H1 (cell line): ENCODE measurements around the gene MYBPH. TPM values are rescaled to one million over a fixed set of nuclear protein-coding genes. Genes with fewer than 3 reads are reported as not detected.

ENCODE experiments used
- CTCF ChIA-PET: fragments of 300-600 bp; sonication (Branson Sonifier 250); formaldehyde crosslinking; loops from one replicate; lab custom pipeline; 2021; ENCODE audit not compliant: partially characterized antibody; lab: Charles Lee
- POLR2A ChIA-PET: fragments of 300-600 bp; sonication (Branson Sonifier 250); formaldehyde crosslinking; loops from one replicate; lab custom pipeline; 2021; ENCODE audit warnings: inconsistent platforms; ENCODE audit not compliant: partially characterized antibody; lab: Charles Lee
- DNase-seq, 2 experiments: peaks; one replicate each; pipeline versions ENCODE4 v3.0.0 to v3.0.0-alpha.2; 2010 to 2022; ENCODE audit warnings: low spot score in 2 of 2, low read depth in 1 of 2, mixed read lengths in 1 of 2
- FAIRE-seq: peaks from 2 replicates; lab custom pipeline; 2011; peaks lifted over from hg19 to GRCh38; lab: Jason Lieb, UNC
- H2AFZ ChIP-seq: 2 replicates; pipeline ENCODE4 v1.8.1; 2012; ENCODE audit warnings: low read length, inconsistent platforms
- H2AK5ac ChIP-seq: 2 replicates; pipeline ENCODE4 v1.6.1; 2013; ENCODE audit warnings: low read depth, low read length
- H2BK120ac ChIP-seq: replicated peaks from 2 replicates; pipeline ENCODE3; 2013; ENCODE audit warnings: low read depth, low read length, inconsistent platforms
- H2BK12ac ChIP-seq: 2 replicates; pipeline ENCODE4 v1.6.1; 2013; ENCODE audit warnings: low read depth, low read length
- H2BK15ac ChIP-seq: 2 replicates; pipeline ENCODE4 v1.6.1; 2013; ENCODE audit warnings: low read length
- H2BK20ac ChIP-seq: 2 replicates; pipeline ENCODE4 v1.6.1; 2013; ENCODE audit warnings: low read length
- H2BK5ac ChIP-seq: 2 replicates; pipeline ENCODE4 v1.6.1; 2013; ENCODE audit warnings: low read depth, low read length
- H3K14ac ChIP-seq: 2 replicates; pipeline ENCODE4 v1.6.1; 2013; ENCODE audit warnings: inconsistent platforms; ENCODE audit not compliant: insufficient read length
- H3K18ac ChIP-seq: 2 replicates; pipeline ENCODE4 v1.6.1; 2013; ENCODE audit warnings: low read length; ENCODE audit errors: extremely low read depth
- H3K23ac ChIP-seq: 2 replicates; pipeline ENCODE4 v1.6.1; 2013; ENCODE audit warnings: inconsistent platforms; ENCODE audit not compliant: insufficient read length
- H3K23me2 ChIP-seq: 2 replicates; pipeline ENCODE4 v1.6.1; 2013; ENCODE audit warnings: low read depth, low read length
- H3K27ac ChIP-seq: 2 replicates; pipeline ENCODE4 v1.6.1; 2011; ENCODE audit warnings: low read depth, low read length, inconsistent platforms
- H3K27me3 ChIP-seq, 4 experiments: replicated peaks in 1 of 4; 1 replicate in 1 of 4; 2 replicates in 3 of 4; pipeline versions ENCODE4 v1.6.1 to v1.8.1; 2011 to 2013; ENCODE audit warnings: low read length in 3 of 4, mild to moderate bottlenecking in 3 of 4, inconsistent platforms in 2 of 4, mixed read lengths in 2 of 4, moderate library complexity in 1 of 4; ENCODE audit not compliant: control insufficient read depth in 3 of 4, insufficient read depth in 3 of 4; ENCODE audit errors: extremely low read depth in 1 of 4
- H3K36me3 ChIP-seq, 4 experiments: 2 replicates each; pipeline versions ENCODE4 v1.6.1 to v1.8.1; 2011 to 2013; ENCODE audit warnings: mild to moderate bottlenecking in 4 of 4, low read length in 3 of 4, moderate library complexity in 2 of 4, control low read depth in 1 of 4, inconsistent platforms in 1 of 4; ENCODE audit not compliant: insufficient read depth in 4 of 4, control insufficient read depth in 2 of 4
- H3K4ac ChIP-seq: replicated peaks from 2 replicates; pipeline ENCODE3; 2013; ENCODE audit warnings: low read length, low read depth, mixed read lengths, inconsistent platforms; ENCODE audit not compliant: insufficient read length
- H3K4me1 ChIP-seq, 4 experiments: replicated peaks in 1 of 4; 1 replicate in 1 of 4; 2 replicates in 3 of 4; pipeline versions ENCODE4 v1.6.1 to v1.8.1; 2011 to 2013; ENCODE audit warnings: low read length in 3 of 4, inconsistent platforms in 2 of 4, mixed read lengths in 1 of 4; ENCODE audit not compliant: insufficient read depth in 4 of 4, control insufficient read depth in 3 of 4
- H3K4me2 ChIP-seq, 2 experiments: 2 replicates each; pipeline versions ENCODE4 v1.6.1 to v1.8.1; 2011 to 2013; ENCODE audit warnings: low read depth in 2 of 2, low read length in 2 of 2, control low read depth in 1 of 2, inconsistent platforms in 1 of 2, mild to moderate bottlenecking in 1 of 2; ENCODE audit not compliant: insufficient read depth in 1 of 2
- H3K4me3 ChIP-seq, 4 experiments: fragments of 200-600, 300-600 bp in 1 of 4; sonication (generic), shearing (Covaris generic), sonication (Bioruptor Twin) in 1 of 4; 2 replicates each; pipeline versions ENCODE4 v1.5.1 to v1.8.1; 2011 to 2016; ENCODE audit warnings: low read length in 4 of 4, low read depth in 3 of 4, control low read depth in 2 of 4, inconsistent platforms in 2 of 4, mild to moderate bottlenecking in 2 of 4, mixed read lengths in 1 of 4, moderate library complexity in 1 of 4; ENCODE audit not compliant: insufficient read depth in 2 of 4; ENCODE audit errors: extremely low read depth in 1 of 4
- H3K56ac ChIP-seq: replicated peaks from 2 replicates; pipeline ENCODE3; 2013; ENCODE audit warnings: low read depth, mild to moderate bottlenecking, mixed read lengths, low read length, inconsistent platforms; ENCODE audit not compliant: insufficient read length
- H3K79me1 ChIP-seq: 2 replicates; pipeline ENCODE4 v1.6.1; 2013; ENCODE audit warnings: low read depth, low read length, control low read depth
- H3K79me2 ChIP-seq, 2 experiments: 2 replicates each; pipeline versions ENCODE4 v1.6.1 to v1.8.1; 2012 to 2013; ENCODE audit warnings: low read length in 2 of 2, mild to moderate bottlenecking in 2 of 2, inconsistent platforms in 1 of 2; ENCODE audit not compliant: insufficient read depth in 2 of 2, control insufficient read depth in 1 of 2
- H3K9ac ChIP-seq, 4 experiments: replicated peaks in 1 of 4; 1 replicate in 1 of 4; 2 replicates in 3 of 4; pipeline versions ENCODE4 v1.6.1 to v1.8.1; 2011 to 2013; ENCODE audit warnings: low read depth in 3 of 4, low read length in 3 of 4, control low read depth in 2 of 4, mild to moderate bottlenecking in 2 of 4, moderate library complexity in 2 of 4, inconsistent platforms in 1 of 4; ENCODE audit errors: extremely low read depth in 1 of 4
- H3K9me3 ChIP-seq, 2 experiments: 2 replicates each; pipeline versions ENCODE4 v1.6.1 to v1.8.1; 2012 to 2013; ENCODE audit warnings: mild to moderate bottlenecking in 2 of 2, moderate library complexity in 2 of 2, control low read depth in 1 of 2, inconsistent platforms in 1 of 2, low read depth in 1 of 2, low read length in 1 of 2, mixed read lengths in 1 of 2; ENCODE audit not compliant: insufficient read depth in 2 of 2
- H4K20me1 ChIP-seq, 2 experiments: replicated peaks in 1 of 2; 2 replicates each; pipeline versions ENCODE3 to v1.8.1; 2011 to 2013; ENCODE audit warnings: inconsistent platforms in 2 of 2, low read length in 2 of 2, mild to moderate bottlenecking in 1 of 2; ENCODE audit not compliant: insufficient read depth in 2 of 2, control insufficient read depth in 1 of 2
- H4K5ac ChIP-seq: 2 replicates; pipeline ENCODE4 v1.6.1; 2013; ENCODE audit warnings: low read length, low read depth, mixed read lengths, inconsistent platforms; ENCODE audit not compliant: insufficient read length
- H4K8ac ChIP-seq: 2 replicates; pipeline ENCODE4 v1.8.0; 2013; ENCODE audit warnings: mild to moderate bottlenecking, moderate library complexity, low read length, inconsistent platforms; ENCODE audit not compliant: insufficient read depth; ENCODE audit errors: extremely low read depth
- H4K91ac ChIP-seq: replicated peaks from 2 replicates; pipeline ENCODE3; 2013; ENCODE audit warnings: low read length, mixed read lengths, inconsistent platforms; ENCODE audit not compliant: insufficient read length
- BACH1 ChIP-seq: IDR thresholded peaks from 2 replicates; pipeline ENCODE4 v1.6.1; 2012; ENCODE audit warnings: low read length, improper control_type of control experiment
- JUND ChIP-seq: IDR thresholded peaks from 2 replicates; pipeline ENCODE4 v1.6.1; 2011; ENCODE audit warnings: mild to moderate bottlenecking, improper control_type of control experiment, low read length
- NRF1 ChIP-seq: IDR thresholded peaks from 2 replicates; pipeline ENCODE4 v1.6.1; 2011; ENCODE audit warnings: mild to moderate bottlenecking, low read depth, low read length, improper control_type of control experiment
- POLR2A ChIP-seq, 2 experiments: IDR thresholded peaks; 1 replicate in 1 of 2; 2 replicates in 1 of 2; pipeline ENCODE4 v1.6.1; 2011; ENCODE audit warnings: low read depth in 2 of 2, low read length in 2 of 2, mild to moderate bottlenecking in 2 of 2; ENCODE audit errors: control extremely low read depth in 1 of 2
- POLR2AphosphoS5 ChIP-seq: IDR thresholded peaks from 2 replicates; pipeline ENCODE4 v1.6.1; 2011; ENCODE audit warnings: low read depth, low read length
- RBBP5 ChIP-seq: IDR thresholded peaks from 2 replicates; pipeline ENCODE4 v1.7.1; 2012; ENCODE audit warnings: low read depth, mild to moderate bottlenecking, inconsistent platforms, low read length, moderate library complexity, borderline replicate concordance
- RFX5 ChIP-seq: IDR thresholded peaks from 2 replicates; pipeline ENCODE4 v1.6.1; 2011; ENCODE audit warnings: low read depth, low read length, improper control_type of control experiment, borderline replicate concordance
- SP2 ChIP-seq: IDR thresholded peaks from 2 replicates; pipeline ENCODE4 v1.6.1; 2012; ENCODE audit warnings: mild to moderate bottlenecking, low read length, inconsistent platforms
- SRF ChIP-seq: IDR thresholded peaks from 2 replicates; pipeline ENCODE4 v1.6.1; 2011; ENCODE audit warnings: mild to moderate bottlenecking, low read depth, low read length, moderate library complexity
- SUZ12 ChIP-seq: fragments of 200-600 bp; sonication (generic); IDR thresholded peaks from 2 replicates; pipeline ENCODE4 v1.6.1; 2012; ENCODE audit warnings: mild to moderate bottlenecking, inconsistent platforms, low read length, moderate library complexity, mixed read lengths
- WGBS, 2 experiments: shearing (Covaris generic) in 1 of 2; methylation state at CpG; one replicate each; pipeline versions ENCODE4 v1.1.6 to v1.1.7; 2013 to 2015; ENCODE audit warnings: low lambda C conversion rate in 2 of 2, mixed read lengths in 2 of 2, inconsistent platforms in 1 of 2, low coverage in 1 of 2, missing lambda C conversion rate in 1 of 2; ENCODE audit not compliant: insufficient replicate concordance in 2 of 2, insufficient coverage in 1 of 2, insufficient read length in 1 of 2; ENCODE audit errors: extremely low coverage in 1 of 2, missing lambda C conversion rate in 1 of 2; 5-methylcytosine and 5-hydroxymethylcytosine counted together
- polyA plus RNA-seq, 7 experiments: library from polyadenylated mRNA; depleted of rRNA in 3 of 7; stranded (reverse) in 5 of 7; unstranded in 2 of 7; fragments of >200 nt in 5 of 7; fragments of 200-250 nt in 2 of 7; gene quantifications; 1 replicate in 5 of 7; 2 replicates in 1 of 7; 4 replicates in 1 of 7; pipeline versions ENCODE4 v1.2.1 to v1.2.3, GENCODE V29; 2011 to 2013; ENCODE audit warnings: missing spikeins in 2 of 7, mixed read lengths in 2 of 7
- total RNA-seq: library from RNA; stranded (reverse); fragmentation: NEBNext Ultra II Directional; extraction: Animal tissue kit (Norgen Biotek cat#: 25700); gene quantifications from 2 replicates; pipeline ENCODE4 v1.2.1, GENCODE V29; 2021
- TF ChIP-seq, protein P1 (sequence below): IDR thresholded peaks from 2 replicates; pipeline ENCODE4 v1.6.1; 2011; ENCODE audit warnings: low read depth, mild to moderate bottlenecking, low read length; ENCODE audit not compliant: insufficient read depth

MYBPH gene
- total and polyA plus RNA-seq, 2 of the 8 experiments (the other 6 are each of a cell fraction or from before 2014, with no cell fraction given), result not detected

- no peak overlapping the region for H3K4me2 ChIP-seq
- H3K56ac ChIP-seq, result no peak overlapping the region
- H2BK120ac ChIP-seq, result no peak overlapping the region
- ChIA-PET CTCF (interaction anchor here (1.7 to 49.1 kb wide), 7 partner anchors 17 to 125 kb away, joined by 4 to 1071 read pairs (median 16); partner anchors contain the start of genes ADORA1, MYBPH and PPFIA4), POLR2A (interaction anchor here (1.1 kb wide), 1 partner anchor 10 kb away, joined by 3 read pairs; no protein-coding TSS in a partner anchor)
- no peak overlapping the region for H4K5ac ChIP-seq
- H3K23ac ChIP-seq, result no peak overlapping the region
- no peak overlapping the region for H3K27ac ChIP-seq
- peak overlapping the region; percentile 15; the same call in 1 of the 2 replicates for H2BK20ac ChIP-seq
- peaks cover 0 to 5% of the 10 kb centered on the region in 2 experiments; a peak in 1 of 4 replicates for H3K9me3 ChIP-seq
- no peak for TF ChIP-seq SUZ12
- no peak for TF ChIP-seq JUND
- TF ChIP-seq RBBP5, result no peak
- no peak for TF ChIP-seq NRF1
- TF ChIP-seq POLR2AphosphoS5, result no peak
- no peak for TF ChIP-seq SRF
- TF ChIP-seq POLR2A (IDR thresholded peaks at IDR 0.05; ENCODE audit: control extremely low read depth in 1 of 2, low read depth in 2 of 2, low read length in 2 of 2), result no peak
- no peak for TF ChIP-seq RFX5
- no peak for TF ChIP-seq SP2
- no peak for TF ChIP-seq BACH1
- TF ChIP-seq, protein P1, sequence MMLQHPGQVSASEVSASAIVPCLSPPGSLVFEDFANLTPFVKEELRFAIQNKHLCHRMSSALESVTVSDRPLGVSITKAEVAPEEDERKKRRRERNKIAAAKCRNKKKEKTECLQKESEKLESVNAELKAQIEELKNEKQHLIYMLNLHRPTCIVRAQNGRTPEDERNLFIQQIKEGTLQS, result no peak
- no peak overlapping the region for H3K18ac ChIP-seq
- H3K79me1 ChIP-seq, result no peaks in the 10 kb centered on the region
- H3K9ac ChIP-seq, result no peak overlapping the region
- no peaks in the 10 kb centered on the region; the same call in 1 of the 2 replicates for H3K23me2 ChIP-seq
- FAIRE-seq (no peak), DNase-seq (no peak)
- 95% methylated on average over 2 of the region's 2 CpGs; no CpG with 5 or more reads in 1 of the 2 experiments for WGBS, 2 experiments
- no peaks in the 10 kb centered on the region for H4K20me1 ChIP-seq
- no peak overlapping the region for H2AK5ac ChIP-seq
- no peaks in the 10 kb centered on the region for H3K36me3 ChIP-seq
- H4K91ac ChIP-seq, result no peak overlapping the region
- no peak overlapping the region for H3K4ac ChIP-seq
- H3K27me3 ChIP-seq, result no peaks in the 10 kb centered on the region
- peaks cover 7 to 35% (median 12%) of the 10 kb centered on the region in 4 experiments for H3K4me1 ChIP-seq
- H2BK12ac ChIP-seq, result peak overlapping the region; percentile 98; the same call in 1 of the 2 replicates
- no peak overlapping the region for H3K4me3 ChIP-seq
- H3K14ac ChIP-seq, result no peak overlapping the region
- peak overlapping the region; percentile 62; the same call in 1 of the 2 replicates for H2BK5ac ChIP-seq
- H3K79me2 ChIP-seq, result no peaks in the 10 kb centered on the region
- peak overlapping the region; percentile 18; the same call in 1 of the 2 replicates for H2BK15ac ChIP-seq
- no peak overlapping the region for H4K8ac ChIP-seq
- no peak overlapping the region for H2AFZ ChIP-seq
Measured at GRCh38 chr1:203146042-203146369, 29.6 kb downstream of the MYBPH start.
